Measurements from ENCODE around the gene SCML2.

DNA sequence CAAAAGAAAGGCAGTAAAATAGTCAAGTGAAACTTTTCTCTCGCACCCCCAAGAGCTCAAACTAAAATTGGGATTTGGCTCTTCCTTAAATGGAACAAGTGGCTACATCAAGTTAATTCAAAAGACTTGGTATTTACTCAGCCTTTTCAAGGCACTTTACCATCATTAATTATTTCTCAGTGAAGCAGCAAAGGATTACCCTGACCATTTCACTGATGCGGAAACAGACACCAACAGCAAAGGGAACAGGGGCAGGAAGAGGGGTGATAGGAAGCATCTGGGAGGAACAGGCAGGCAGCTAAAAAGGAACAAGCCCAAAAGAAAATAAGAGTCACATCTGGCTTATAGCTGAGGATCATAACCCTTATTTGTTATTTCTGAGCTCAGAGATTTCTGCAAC is 2.7 kb downstream of the SCML2 start:
- TF ChIP-seq MAX (IDR thresholded peaks at IDR 0.05) (no peak), HCFC1 (IDR thresholded peaks at IDR 0.05; ENCODE audit: low read depth, low read length) (no peak)
- TF ChIP-seq, protein P1, sequence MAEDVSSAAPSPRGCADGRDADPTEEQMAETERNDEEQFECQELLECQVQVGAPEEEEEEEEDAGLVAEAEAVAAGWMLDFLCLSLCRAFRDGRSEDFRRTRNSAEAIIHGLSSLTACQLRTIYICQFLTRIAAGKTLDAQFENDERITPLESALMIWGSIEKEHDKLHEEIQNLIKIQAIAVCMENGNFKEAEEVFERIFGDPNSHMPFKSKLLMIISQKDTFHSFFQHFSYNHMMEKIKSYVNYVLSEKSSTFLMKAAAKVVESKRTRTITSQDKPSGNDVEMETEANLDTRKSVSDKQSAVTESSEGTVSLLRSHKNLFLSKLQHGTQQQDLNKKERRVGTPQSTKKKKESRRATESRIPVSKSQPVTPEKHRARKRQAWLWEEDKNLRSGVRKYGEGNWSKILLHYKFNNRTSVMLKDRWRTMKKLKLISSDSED (CRISPR knock-in tag; IDR thresholded peaks at IDR 0.05) = no peak

Measured in HepG2 (cell line).